Heart right ventricle (tissue), 16 donors: ENCODE measurements around the gene TBC1D4. TPM values are rescaled to one million over a fixed set of nuclear protein-coding genes. Genes with fewer than 3 reads are reported as not detected.
A peak's percentile ranks its signal among the peaks of the same experiment; 100 is the strongest.

ENCODE experiments used
- ATAC-seq, 8 donors: fragments of 200-7000 bp; cut with Tn5 transposase; one replicate each; pipeline ENCODE4 v1.9.1; 2020; ENCODE audit warnings: mild to moderate bottlenecking in 8 of 8, moderate library complexity in 8 of 8, moderate number of reproducible peaks in 1 of 8
- DNase-seq, 2 donors: peaks; one replicate each; pipeline ENCODE4 v3.0.0-alpha.2; 2020
- H3K27ac ChIP-seq, 10 donors: fragments of 200-600 bp; sonication (generic) in 2 of 10; one replicate each; pipeline versions ENCODE4 v1.5.0 to v1.8.0; 2020 to 2022; ENCODE audit warnings: mild to moderate bottlenecking in 3 of 10
- H3K27me3 ChIP-seq, 7 donors: fragments of 200-600 bp; one replicate each; pipeline ENCODE4 v1.8.0; 2021 to 2022; ENCODE audit warnings: mild to moderate bottlenecking in 2 of 7
- H3K36me3 ChIP-seq, 9 donors: fragments of 200-600 bp; sonication (generic) in 1 of 9; one replicate each; pipeline versions ENCODE4 v1.5.0 to v1.8.0; 2020 to 2022; ENCODE audit warnings: mild to moderate bottlenecking in 2 of 9
- H3K4me1 ChIP-seq, 9 donors: fragments of 200-600 bp; sonication (generic) in 1 of 9; one replicate each; pipeline versions ENCODE4 v1.5.0 to v1.8.0; 2020 to 2022; ENCODE audit warnings: mild to moderate bottlenecking in 4 of 9
- H3K4me3 ChIP-seq, 10 donors: fragments of 200-600 bp; sonication (generic) in 2 of 10; one replicate each; pipeline versions ENCODE4 v1.5.0 to v1.8.0; 2020 to 2022; ENCODE audit warnings: mild to moderate bottlenecking in 7 of 10, moderate library complexity in 2 of 10
- H3K9me3 ChIP-seq, 11 donors: fragments of 200-600 bp in 10 of 11; sonication (generic) in 2 of 11; one replicate each; pipeline versions ENCODE4 v1.5.0 to v1.8.0; 2013 to 2022; ENCODE audit warnings: mild to moderate bottlenecking in 2 of 11, control low read depth in 1 of 11, moderate library complexity in 1 of 11
- CTCF ChIP-seq, 9 donors: fragments of 200-600 bp; sonication (generic) in 2 of 9; IDR thresholded peaks; one replicate each; pipeline versions ENCODE4 v1.5.0 to v1.8.0; 2021 to 2022; ENCODE audit warnings: antibody characterized with exemption in 9 of 9, mild to moderate bottlenecking in 5 of 9, moderate library complexity in 1 of 9
- WGBS, 2 donors: extraction: QIAGEN DNeasy Blood & Tissue Kit; methylation state at CpG; one replicate each; pipeline ENCODE4 v1.1.7; 2013; ENCODE audit warnings: inconsistent platforms in 1 of 2; 5-methylcytosine and 5-hydroxymethylcytosine counted together
- intact Hi-C, 10 donors: fragments of 100-400 bp; cut with DNase I; formaldehyde crosslinking; loops; one replicate each; pipeline versions ENCODE4 v1.11.1 to v1.14.2; 2022
- polyA plus RNA-seq, 2 donors: library from polyadenylated mRNA; stranded (reverse); fragments of 200-250 nt; gene quantifications; one replicate each; pipeline ENCODE4 v1.2.3, GENCODE V29; 2013
- total RNA-seq, 10 donors: library from RNA; stranded (reverse); fragmentation: NEBNext Ultra II Directional in 3 of 10; extraction: Animal tissue kit (Norgen Biotek cat#: 25700) in 3 of 10; gene quantifications; one replicate each; pipeline versions ENCODE4 v1.2.1 to v1.2.4, GENCODE V29; 2021 to 2023
- donor health status: Arrhythmogenic right ventricular cardiomyopathy.
- donor health status: ischemic (EF 13 %, LVEDD 7.1; RV severe dilation, severe dysfunction).
- donor health status: healthy with polysubstance abuse.
- donor health status: DM: no; HTN: yes; CAD: no.
- donor health status: DM: no; HTN: no; CAD: no.
- donor health status: ischemic (EF 25% LVEDD 6.9; RV normal size, moderate dysfunction).
- donor health status: ischemic (EF 25% LVEDD 5.7; RV mildly dilated, moderate dysfunction).
- donor health status: healthy.
- donor health status: DM: yes; HTN: yes; CAD: no.
- donor health status: Ischemic cardiomyopathy.
- donor health status: ischemic (EF 35%, LVEDD 5.7; RV mildly dilated, moderate dysfunction).
- donor health status: nonischemic (EF 11% LVEDD 7.7; RV severe dilation, severe dysfunction).
- donor health status: DM: yes; HTN: yes; CAD: no.
- donor health status: PGD.
- donor health status: ischemic (EF 29% LVEDD 5.4; RV normal size, mild dysfunction).
- donor health status: nonischemic (EF 23%, LVEDD 6.1; RV moderate dilation, normal function).

The TBC1D4 gene
- total and polyA plus RNA-seq, 12 donors, result 10.1 to 124 (median 93.5) TPM

DNA sequence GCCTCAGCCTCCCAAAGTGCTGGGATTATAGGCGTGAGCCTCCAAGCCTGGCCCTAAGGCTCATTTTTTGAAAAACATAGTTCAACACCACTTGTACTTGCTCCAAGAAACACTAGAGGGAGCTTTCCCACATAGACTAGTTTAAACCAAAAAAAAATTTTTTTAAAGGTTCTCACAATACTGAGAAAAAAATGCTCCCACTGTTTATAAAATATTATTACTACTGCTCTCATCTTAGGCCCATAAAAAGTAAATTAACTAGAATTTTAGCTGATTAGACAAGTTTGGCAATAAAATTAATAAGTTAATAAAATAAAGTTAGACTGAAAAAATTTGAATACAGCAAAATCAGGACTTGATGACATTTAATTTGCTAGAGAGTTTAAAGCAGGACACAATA is 109.5 kb downstream of the TBC1D4 start:
- DNase-seq, result peak in 1 of 2 donors; percentile 52
- peak overlapping the region in 8 of 10 donors; percentile 38 to 81 (median 62) for H3K27ac ChIP-seq

DNA sequence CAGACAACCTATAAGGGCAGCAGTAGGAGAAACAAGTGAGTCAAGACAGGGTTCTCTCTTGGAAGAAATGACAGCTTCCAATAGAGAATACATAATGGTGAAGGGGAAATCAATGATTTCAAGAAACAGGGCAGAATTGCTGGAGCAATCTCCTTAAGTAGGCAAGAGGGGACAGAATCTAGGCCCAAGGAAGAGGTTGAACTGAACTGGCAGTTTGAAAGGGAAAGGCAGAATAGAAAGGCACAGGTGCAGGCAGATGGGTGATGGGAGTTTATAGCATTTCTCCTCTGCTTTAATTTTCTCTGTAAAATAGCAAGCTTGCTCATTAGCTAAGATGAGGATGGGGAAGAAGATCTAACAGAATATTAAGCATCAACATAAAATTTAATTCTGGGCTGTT is 110.8 kb downstream of the TBC1D4 start:
- peaks cover 6 to 76% (median 54%) of the 10 kb centered on the region in 9 donors for H3K4me1 ChIP-seq

More for the DNA sequence above, 109.5 kb downstream of the TBC1D4 start:
- peak; percentile 54 to 86 (median 81) for TF ChIP-seq CTCF (IDR thresholded peaks at IDR 0.05)
- peaks cover 0 to 67% (median 40%) of the 10 kb centered on the region in 9 donors for H3K4me1 ChIP-seq
- H3K9me3 ChIP-seq, result no peaks in the 10 kb centered on the region
- H3K36me3 ChIP-seq, result no peaks in the 10 kb centered on the region
- 10 to 23% methylated on average over 1 of the region's 1 CpG for WGBS, 2 donors
- intact Hi-C loops, result loop anchor here in 9 of 10 donors (2.0 to 10.0 kb wide), 11 partner anchors 40 to 182 kb away; partner anchors contain the start of genes TBC1D4 (in 6 of the 9), UCHL3 (in 3 of the 9) and COMMD6 (in 2 of the 9)
- peak in 6 of 8 donors; percentile 33 to 55 (median 48) for ATAC-seq
- H3K27me3 ChIP-seq, result no peaks in the 10 kb centered on the region
- peak overlapping the region in 1 of 10 donors; percentile 9 for H3K4me3 ChIP-seq

GRCh38 chr13:75370774-75371173 is 111.2 kb downstream of the TBC1D4 start:
- TF ChIP-seq CTCF (IDR thresholded peaks at IDR 0.05), result no peak
- H3K4me1 ChIP-seq, result peaks cover 6 to 77% (median 57%) of the 10 kb centered on the region in 9 donors
- peak overlapping the region in 5 of 10 donors; percentile 4 to 67 (median 26) for H3K27ac ChIP-seq
- no peaks in the 10 kb centered on the region for H3K9me3 ChIP-seq
- no peak for DNase-seq
- H3K36me3 ChIP-seq, result no peaks in the 10 kb centered on the region
- H3K27me3 ChIP-seq, result no peaks in the 10 kb centered on the region
- intact Hi-C loops, result loop anchor here in 9 of 10 donors (2.0 to 10.0 kb wide), 9 partner anchors 42 to 184 kb away; partner anchors contain the start of genes TBC1D4 (in 6 of the 9), UCHL3 (in 2 of the 9) and COMMD6 (in 1 of the 9)
- WGBS, 2 donors, result 89 to 91% methylated on average over 1 of the region's 1 CpG
- no peak overlapping the region for H3K4me3 ChIP-seq
- ATAC-seq, result no peak

More for the DNA sequence above, 110.8 kb downstream of the TBC1D4 start:
- Histone ChIP-seq H3K27me3 (no peaks in the 10 kb centered on the region), H3K4me3 (no peak overlapping the region), H3K9me3 (no peaks in the 10 kb centered on the region), H3K27ac (peak overlapping the region in 3 of 10 donors; percentile 16 to 67 (median 26)), H3K36me3 (no peaks in the 10 kb centered on the region)
- DNase-seq (no peak), ATAC-seq (no peak)
- intact Hi-C loops, result loop anchor here in 9 of 10 donors (2.0 to 10.0 kb wide), 9 partner anchors 41 to 184 kb away; partner anchors contain the start of genes TBC1D4 (in 6 of the 9), UCHL3 (in 2 of the 9) and COMMD6 (in 1 of the 9)
- no peak for TF ChIP-seq CTCF (IDR thresholded peaks at IDR 0.05)

DNA sequence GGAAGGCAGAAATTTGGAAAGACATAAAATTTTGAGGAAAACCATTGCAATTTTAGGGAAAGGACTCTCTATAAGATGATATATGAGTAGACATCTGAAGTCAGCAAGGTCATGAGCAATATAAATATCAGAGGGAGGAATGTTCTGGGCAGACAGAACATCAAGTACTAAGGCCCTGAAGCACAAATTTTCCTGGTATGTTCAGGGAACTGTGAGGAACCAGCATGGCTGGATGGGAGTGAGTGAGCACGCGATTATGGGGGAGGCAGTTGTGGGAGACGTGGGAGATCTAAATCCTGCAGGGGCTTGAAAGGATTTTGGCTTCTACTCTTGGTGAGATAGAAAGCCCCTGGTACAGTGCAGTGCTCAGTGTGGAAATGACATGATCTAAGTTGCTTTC is 112.0 kb downstream of the TBC1D4 start:
- no peak for DNase-seq
- H3K4me3 ChIP-seq, result no peak overlapping the region
- no peaks in the 10 kb centered on the region for H3K36me3 ChIP-seq
- ATAC-seq, result peak in 2 of 8 donors; percentile 20 to 39
- 69 to 80% methylated on average over 3 of the region's 3 CpGs for WGBS, 2 donors
- H3K4me1 ChIP-seq, result peaks cover 6 to 82% (median 57%) of the 10 kb centered on the region in 9 donors
- peak overlapping the region in 7 of 10 donors; percentile 4 to 86 (median 41) for H3K27ac ChIP-seq
- no peak for TF ChIP-seq CTCF (IDR thresholded peaks at IDR 0.05)
- intact Hi-C loops, result loop anchor here in 9 of 10 donors (2.0 to 10.0 kb wide), 9 partner anchors 42 to 185 kb away; partner anchors contain the start of genes TBC1D4 (in 6 of the 9), UCHL3 (in 3 of the 9) and COMMD6 (in 1 of the 9)
- H3K27me3 ChIP-seq, result no peaks in the 10 kb centered on the region
- H3K9me3 ChIP-seq, result no peaks in the 10 kb centered on the region
